HCT116 (cell line): ENCODE results near the gene AURKA. TPM values are rescaled to one million over a fixed set of nuclear protein-coding genes. Genes with fewer than 3 reads are reported as not detected.

Experiments
- ATAC-seq: fragments of 200-7000 bp; cut with Tn5 transposase; 2 replicates; pipeline ENCODE4 v1.9.1; 2020; ENCODE audit warnings: mild to moderate bottlenecking, moderate library complexity
- BruUV-seq: library from RNA; stranded (reverse); fragments of 400-500 nt; replicated peaks from 2 replicates; lab custom pipeline; 2021; lab: Mats Ljungman, UMichigan
- CTCF ChIA-PET: fragments of 300-600 bp; sonication (Branson Sonifier 250); formaldehyde crosslinking; loops from one replicate; lab custom pipeline; 2021; ENCODE audit warnings: antibody characterized with exemption; lab: Charles Lee
- POLR2A ChIA-PET: fragments of 300-600, 350-600 bp; sonication (Branson Sonifier 250); formaldehyde crosslinking; loops from one replicate; lab custom pipeline; 2021; ENCODE audit warnings: antibody characterized with exemption; lab: Charles Lee
- RAD21 ChIA-PET, 2 experiments: fragments of 300-600 bp; sonication (Branson Sonifier 250); formaldehyde crosslinking; loops; one replicate each; lab custom pipeline; 2023; ENCODE audit warnings: low total read pairs in 2 of 2; ENCODE audit not compliant: uncharacterized antibody in 2 of 2, unreplicated experiment in 2 of 2, low non-redundant PET in 1 of 2; lab: Charles Lee
- DNase-seq: peaks from one replicate; pipeline ENCODE4 v3.0.0-alpha.2; 2010; ENCODE audit warnings: low read depth, low spot score
- H2AFZ ChIP-seq: fragments of 200-600 bp; shearing (Covaris generic), sonication (generic); 2 replicates; pipeline ENCODE4 v1.6.1; 2017; ENCODE audit warnings: low read depth, mixed run types, mixed read lengths, antibody characterized with exemption, low read length; ENCODE audit not compliant: poor library complexity, severe bottlenecking
- H3K27ac ChIP-seq: 2 replicates; pipeline ENCODE4 v1.5.1; 2012; ENCODE audit warnings: low read depth, low read length
- H3K27me3 ChIP-seq: fragments of 200-600 bp; sonication (generic); 2 replicates; pipeline ENCODE4 v1.6.1; 2016; ENCODE audit warnings: mixed run types, low read length, mixed read lengths; ENCODE audit not compliant: insufficient read depth
- H3K36me3 ChIP-seq, 2 experiments: fragments of 200-500 bp in 1 of 2; fragments of 200-600 bp in 1 of 2; sonication (Bioruptor generic) in 1 of 2; sonication (generic) in 1 of 2; 2 replicates each; pipeline versions ENCODE4 v1.5.1 to v1.6.1; 2014 to 2016; ENCODE audit warnings: low read length in 2 of 2, inconsistent platforms in 1 of 2, mixed read lengths in 1 of 2, mixed run types in 1 of 2; ENCODE audit not compliant: insufficient read depth in 2 of 2, control insufficient read depth in 1 of 2
- H3K4me1 ChIP-seq, 2 experiments: fragments of 200-600 bp in 1 of 2; sonication (generic) in 1 of 2; 2 replicates each; pipeline versions ENCODE4 v1.5.1 to v1.6.1; 2012 to 2017; ENCODE audit warnings: low read length in 2 of 2, inconsistent platforms in 1 of 2, mild to moderate bottlenecking in 1 of 2, mixed read lengths in 1 of 2, mixed run types in 1 of 2, moderate library complexity in 1 of 2; ENCODE audit not compliant: insufficient read depth in 2 of 2, control insufficient read depth in 1 of 2
- H3K4me2 ChIP-seq: fragments of 200-600 bp; sonication (generic); 2 replicates; pipeline ENCODE4 v1.6.1; 2017; ENCODE audit warnings: mixed run types, low read length, mixed read lengths
- H3K4me3 ChIP-seq, 2 experiments: fragments of 200-600 bp in 1 of 2; sonication (generic) in 1 of 2; replicated peaks in 1 of 2; 2 replicates each; pipeline ENCODE4 v1.5.1; 2011 to 2016; ENCODE audit warnings: low read length in 2 of 2, control low read depth in 1 of 2, low read depth in 1 of 2, mild to moderate bottlenecking in 1 of 2, mixed read lengths in 1 of 2, mixed run types in 1 of 2
- H3K79me2 ChIP-seq: fragments of 200-600 bp; sonication (generic); 2 replicates; pipeline ENCODE4 v1.6.1; 2017; ENCODE audit warnings: mild to moderate bottlenecking, mixed run types, low read length, moderate library complexity, mixed read lengths; ENCODE audit not compliant: insufficient read depth
- H3K9ac ChIP-seq: fragments of 200-600 bp; sonication (generic); 2 replicates; pipeline ENCODE4 v1.6.1; 2016; ENCODE audit warnings: low read length, mixed read lengths
- H3K9me2 ChIP-seq: fragments of 200-600 bp; sonication (generic), shearing (Covaris generic); 2 replicates; pipeline ENCODE4 v1.6.1; 2017; ENCODE audit warnings: mixed run types, mild to moderate bottlenecking, moderate library complexity; ENCODE audit not compliant: insufficient read depth
- H3K9me3 ChIP-seq, 2 experiments: fragments of 200-500 bp in 1 of 2; fragments of 200-600 bp in 1 of 2; sonication (Bioruptor generic) in 1 of 2; sonication (generic) in 1 of 2; 2 replicates each; pipeline ENCODE4 v1.6.1; 2014 to 2017; ENCODE audit warnings: low read length in 2 of 2, mixed read lengths in 2 of 2, inconsistent platforms in 1 of 2, low read depth in 1 of 2, mild to moderate bottlenecking in 1 of 2, mixed run types in 1 of 2, moderate library complexity in 1 of 2; ENCODE audit not compliant: control insufficient read depth in 1 of 2, insufficient read depth in 1 of 2
- H4K20me1 ChIP-seq: fragments of 200-600 bp; sonication (generic), shearing (Covaris generic); 2 replicates; pipeline ENCODE4 v1.6.1; 2017; ENCODE audit warnings: mixed run types, mild to moderate bottlenecking, moderate library complexity; ENCODE audit not compliant: insufficient read depth
- CBX3 ChIP-seq: IDR thresholded peaks from 2 replicates; pipeline ENCODE4 v1.6.1; 2012; ENCODE audit warnings: low read depth
- ELF1 ChIP-seq: IDR thresholded peaks from 2 replicates; pipeline ENCODE4 v1.6.1; 2012; ENCODE audit warnings: low read depth, borderline replicate concordance
- POLR2AphosphoS5 ChIP-seq: IDR thresholded peaks from 2 replicates; pipeline ENCODE4 v1.6.1; 2011; ENCODE audit warnings: mild to moderate bottlenecking, low read depth, low read length, moderate library complexity
- ZBTB33 ChIP-seq: IDR thresholded peaks from 2 replicates; pipeline ENCODE4 v1.6.1; 2011; ENCODE audit warnings: mild to moderate bottlenecking, low read length, moderate library complexity; ENCODE audit not compliant: insufficient replicate concordance; ENCODE audit errors: extremely low read depth
- ZFX ChIP-seq: fragments of 450-650 bp; IDR thresholded peaks from 2 replicates; pipeline ENCODE4 v1.6.1; 2017
- intact Hi-C: fragments of 100-400 bp; cut with micrococcal nuclease; formaldehyde crosslinking; loops from 2 replicates; pipeline ENCODE4 v1.10.0; 2022
- total RNA-seq: library from RNA; stranded (reverse); gene quantifications from one replicate; pipeline ENCODE4 v1.2.1, GENCODE V29; 2021; ENCODE audit not compliant: unreplicated experiment

AURKA gene
- total RNA-seq, 1 experiment from 2014 or later, result 80.1 TPM

- no peaks in the 10 kb centered on the region for H4K20me1 ChIP-seq
- H3K9me2 ChIP-seq, result no peaks in the 10 kb centered on the region
- peaks cover 34 to 40% of the 10 kb centered on the region in 2 experiments for H3K36me3 ChIP-seq
- peak overlapping the region; percentile 87 to 98 for H3K4me3 ChIP-seq
- intact Hi-C loops, result loop anchor here (5.0 kb wide), 2 partner anchors 74 to 959 kb away; partner anchors contain the start of genes RAE1 and RTF2
- H2AFZ ChIP-seq, result no peak overlapping the region
- no peaks in the 10 kb centered on the region for H3K9me3 ChIP-seq
- RAD21 ChIA-PET, result no interaction called here
- CTCF ChIA-PET, result no interaction called here
- H3K27me3 ChIP-seq, result no peaks in the 10 kb centered on the region
- H3K9ac ChIP-seq, result peak overlapping the region; percentile 100
- H3K4me1 ChIP-seq, result peaks cover 11 to 16% of the 10 kb centered on the region in 2 experiments; a peak in 3 of 4 replicates
- peaks cover 97% of the 10 kb centered on the region for H3K79me2 ChIP-seq
- H3K4me2 ChIP-seq, result peak overlapping the region; percentile 89
- DNase-seq, result no peak
- H3K27ac ChIP-seq, result peak overlapping the region; percentile 96
- ATAC-seq, result no peak; the same call in 1 of the 2 replicates
- no peak for TF ChIP-seq POLR2AphosphoS5
- no peak for TF ChIP-seq CBX3
- peak; percentile 20 for TF ChIP-seq ZFX
- no peak for TF ChIP-seq ELF1
- no peak for TF ChIP-seq ZBTB33
- no TSS peak for BruUV-seq
- POLR2A ChIA-PET, result interaction anchor here (1.5 kb wide), 2 partner anchors 12 to 34 kb away, joined by 5 to 8 read pairs; partner anchors contain the start of gene FAM210B
These were observed 967 bp upstream of the AURKA start for GRCh38 chr20:56392881-56393482.
